H1 (cell line): ENCODE results near the gene FRMD4B.

Source experiments
- CHD2 ChIP-seq: IDR thresholded peaks from 2 replicates; pipeline ENCODE4 v1.6.1; 2012; ENCODE audit warnings: low read length, improper control_type of control experiment
- EZH2 ChIP-seq: fragments of 200-600 bp; sonication (generic); IDR thresholded peaks from 2 replicates; pipeline ENCODE4 v1.7.1; 2012; ENCODE audit warnings: low read depth, mild to moderate bottlenecking, moderate library complexity, low read length, inconsistent platforms; ENCODE audit not compliant: severe bottlenecking
- HDAC2 ChIP-seq, 2 experiments: fragments of 300-600 bp in 1 of 2; sonication (generic) in 1 of 2; IDR thresholded peaks; 2 replicates each; pipeline ENCODE4 v1.6.1; 2011 to 2012; ENCODE audit warnings: low read depth in 2 of 2, low read length in 2 of 2, mild to moderate bottlenecking in 2 of 2, moderate library complexity in 2 of 2, borderline replicate concordance in 1 of 2, inconsistent platforms in 1 of 2
- POLR2AphosphoS5 ChIP-seq: IDR thresholded peaks from 2 replicates; pipeline ENCODE4 v1.6.1; 2011; ENCODE audit warnings: low read depth, low read length
- RAD21 ChIP-seq, 2 experiments: IDR thresholded peaks in 1 of 2; conservative IDR thresholded peaks in 1 of 2; 2 replicates each; pipeline ENCODE4 v1.6.1; 2011; ENCODE audit warnings: low read depth in 2 of 2, low read length in 2 of 2, improper control_type of control experiment in 1 of 2, inconsistent platforms in 1 of 2, mild to moderate bottlenecking in 1 of 2, moderate library complexity in 1 of 2
- SAP30 ChIP-seq: fragments of 300-600 bp; sonication (generic); IDR thresholded peaks from 2 replicates; pipeline ENCODE4 v1.7.1; 2012; ENCODE audit warnings: low read length, moderate library complexity, mild to moderate bottlenecking, inconsistent platforms; ENCODE audit not compliant: insufficient read depth, insufficient replicate concordance
- TAF1 ChIP-seq: IDR thresholded peaks from 2 replicates; pipeline ENCODE4 v1.6.1; 2011; ENCODE audit warnings: mild to moderate bottlenecking, low read depth, low read length

GRCh38 chr3:69143612-69144011, 242.3 kb downstream of the FRMD4B start:
- TF ChIP-seq POLR2AphosphoS5 (no peak), TAF1 (no peak), HDAC2 (IDR thresholded peaks at IDR 0.05; ENCODE audit: borderline replicate concordance in 1 of 2, low read depth in 2 of 2, low read length in 2 of 2) (no peak), CHD2 (no peak), RAD21 (IDR thresholded peaks at IDR 0.05 in 1 of 2, conservative IDR thresholded peaks at IDR 0.05 in 1 of 2; ENCODE audit: low read depth in 2 of 2, low read length in 2 of 2) (no peak), SAP30 (no peak), EZH2 (no peak)
